NOMO-1 treated with DMSO at 0.1 percent for 48 hours (cell line): ENCODE measurements around the gene LDLRAD1.
"Not testable (repeated sequence)": the region's sequence is repeated elsewhere in the genome, so short reads cannot be mapped to it uniquely, and the experiment has no call there.

ENCODE experiments used
- DNase-seq: peaks from one replicate; lab custom pipeline; 2025; ENCODE audit not compliant: unreplicated experiment; lab: John Stamatoyannopoulos, UW

Gene LDLRAD1

DNA sequence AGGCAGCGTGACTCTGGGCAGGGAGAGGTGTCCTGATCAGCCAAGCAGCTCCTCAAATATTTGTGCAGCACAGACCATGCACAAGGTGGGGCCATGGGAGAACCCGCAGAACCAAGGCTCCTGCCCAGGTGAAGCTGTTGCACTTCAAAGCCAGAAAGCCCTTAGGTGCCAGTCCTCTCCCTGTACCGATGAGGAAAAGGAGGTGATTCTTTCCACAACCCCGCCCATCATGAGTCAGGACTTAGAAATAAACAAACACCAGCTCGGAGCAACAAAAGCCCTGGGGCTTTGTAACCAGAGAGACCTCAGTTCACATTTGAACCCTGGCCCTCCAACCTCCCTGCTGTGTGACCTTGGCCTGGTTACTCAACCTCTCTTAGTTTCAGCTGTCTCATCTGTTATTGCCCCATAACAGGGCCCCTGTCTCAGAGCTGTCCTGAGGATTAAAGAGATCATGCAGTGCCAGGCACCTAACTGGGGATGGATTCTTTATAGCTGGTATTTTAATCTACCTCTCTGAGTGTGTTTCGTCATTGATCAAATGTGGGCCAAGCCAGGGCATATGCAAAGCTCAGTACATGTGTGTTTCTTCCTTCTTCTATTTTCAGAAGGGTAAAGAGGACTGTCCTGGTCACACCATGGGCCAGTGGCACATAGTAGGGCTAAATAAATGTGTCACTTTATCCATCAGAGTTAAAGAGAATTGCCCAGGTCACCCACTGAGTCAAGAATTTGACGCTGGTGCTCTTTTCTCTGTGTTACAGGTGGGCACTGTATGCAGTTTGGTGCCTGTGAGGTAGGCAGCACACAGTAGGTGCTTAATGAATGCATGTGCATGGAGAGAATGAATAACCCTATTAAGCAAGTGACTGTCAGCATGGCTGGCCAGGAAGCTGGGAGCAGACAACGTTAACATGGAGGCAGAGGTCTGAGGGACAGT is 1.4 kb downstream of the LDLRAD1 start:
- no peak for DNase-seq

DNA sequence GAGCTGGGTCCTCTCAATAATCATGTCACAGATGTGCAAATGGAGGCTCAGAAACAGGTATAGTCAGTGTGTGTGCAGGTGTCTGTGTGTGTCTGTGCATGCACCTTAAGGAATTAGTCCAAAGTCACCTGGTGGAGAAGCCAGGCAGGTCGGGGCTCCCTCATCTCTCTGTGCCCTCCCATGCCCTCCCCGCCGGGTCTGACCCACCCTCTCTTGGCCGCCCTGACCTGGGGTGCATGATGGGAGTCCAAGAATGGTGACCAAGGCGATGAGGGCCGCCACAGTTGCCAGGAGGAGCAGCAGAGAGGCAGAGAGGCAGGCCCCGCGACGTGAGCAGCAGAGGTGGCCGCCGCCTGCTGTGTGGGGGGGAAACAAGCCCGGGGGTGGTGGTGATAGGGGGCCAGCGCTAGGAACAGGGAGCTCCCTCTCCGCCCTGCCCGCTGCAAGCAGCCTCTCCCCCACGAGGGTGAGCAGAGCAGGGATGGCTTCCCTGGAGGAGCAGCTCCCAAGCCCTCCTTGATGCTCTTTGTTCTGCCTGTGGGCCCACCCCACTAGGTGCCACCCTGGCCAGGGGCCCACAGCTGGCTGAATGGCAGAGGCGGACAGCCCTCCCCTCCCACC is 3.9 kb downstream of the LDLRAD1 start:
- no peak for DNase-seq

DNA sequence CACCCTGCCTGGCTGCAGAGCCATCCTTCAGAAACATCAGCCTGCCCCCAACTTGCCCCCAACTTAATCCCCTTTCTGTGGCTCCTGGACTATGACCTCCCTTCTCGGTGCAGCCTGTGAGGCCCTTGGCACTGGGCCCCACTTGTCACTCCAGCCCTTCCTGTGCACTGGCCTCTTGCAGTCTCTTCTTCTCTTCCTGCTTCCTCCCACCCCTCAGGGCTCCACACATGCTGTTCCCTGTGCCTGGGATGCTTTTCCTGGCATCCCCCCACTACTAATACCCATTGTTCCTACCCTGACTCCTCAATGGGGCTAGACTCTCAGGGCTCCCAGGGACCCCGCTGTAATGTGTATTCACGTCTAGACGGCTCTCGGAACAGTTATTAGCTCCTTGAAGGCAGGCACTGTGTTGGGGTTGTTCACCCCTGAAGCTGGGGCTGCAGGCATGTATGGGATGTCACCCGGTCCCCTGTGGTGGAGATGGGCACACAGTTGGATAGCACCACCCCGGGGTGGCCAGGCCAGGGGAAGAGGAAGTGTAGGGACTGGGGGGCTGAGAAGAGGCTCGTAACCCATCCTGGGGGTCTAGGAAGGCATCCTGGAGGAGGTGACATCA is 4.5 kb downstream of the LDLRAD1 start:
- DNase-seq, result no peak

DNA sequence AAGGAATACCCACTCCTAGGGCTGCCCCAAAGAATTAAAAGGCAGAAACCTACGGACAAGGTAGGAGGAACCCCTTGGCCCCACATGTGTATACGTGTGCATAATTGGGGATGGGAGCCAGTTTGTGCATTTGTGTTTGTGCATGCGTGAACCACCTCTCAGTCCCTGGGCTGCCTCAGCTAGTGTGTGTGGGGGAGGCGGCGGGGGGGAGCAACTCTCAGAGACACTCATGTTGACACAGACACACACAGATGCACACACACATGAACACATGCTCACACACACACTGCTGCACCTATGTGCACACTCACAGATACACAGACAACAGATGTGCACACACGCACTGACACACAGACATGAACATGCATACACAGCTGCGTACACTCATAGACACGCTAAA is 5.1 kb downstream of the LDLRAD1 start:
- no peak for DNase-seq

DNA sequence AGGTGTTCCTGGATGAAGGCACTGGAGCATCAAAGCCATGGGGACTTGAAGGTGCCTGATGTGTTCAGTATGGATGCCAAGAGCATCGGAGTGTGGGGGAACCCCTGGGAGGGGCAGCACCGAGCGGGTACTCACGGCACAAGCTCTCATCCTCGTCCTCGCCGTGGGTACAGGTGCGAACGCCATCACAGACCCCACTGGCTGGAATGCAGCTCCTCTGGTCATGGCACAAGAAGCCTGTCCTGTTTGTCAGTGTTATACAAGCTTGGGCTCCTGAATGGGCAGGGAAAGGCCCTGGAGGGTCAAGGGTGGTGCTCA is 6.0 kb downstream of the LDLRAD1 start:
- no peak for DNase-seq

DNA sequence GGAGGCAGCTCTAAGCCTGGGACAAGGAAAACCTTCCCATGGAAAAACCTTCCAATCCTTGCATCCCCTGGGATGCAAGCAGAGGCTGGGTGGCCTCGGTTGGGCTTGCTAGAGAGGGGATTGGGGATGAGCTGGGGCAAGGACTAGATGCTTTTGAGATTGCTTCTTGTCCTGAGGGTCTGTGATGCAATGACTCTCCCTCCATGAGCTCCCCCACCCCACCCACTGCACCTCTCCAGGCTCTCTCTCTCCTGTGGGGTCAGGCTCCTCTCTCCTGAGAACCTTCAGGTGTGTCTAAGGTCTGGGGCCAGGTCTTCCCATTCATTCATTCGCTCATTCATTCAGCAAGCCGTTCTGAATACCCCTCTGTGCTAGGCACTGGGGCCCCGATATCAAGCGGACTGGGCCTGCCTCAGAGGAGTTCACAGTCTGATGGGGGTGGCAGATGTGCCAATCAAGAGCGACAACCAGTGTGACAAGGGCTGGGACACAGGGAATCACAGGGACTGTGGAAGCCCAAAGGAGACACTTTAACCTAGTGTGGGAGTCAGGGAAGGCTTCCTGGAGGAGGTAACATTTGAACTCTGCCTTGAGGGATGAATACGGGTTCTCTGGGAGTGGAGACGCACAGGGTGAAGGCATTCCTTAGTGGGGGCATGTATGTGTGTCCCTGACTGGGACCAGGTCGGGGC is 6.5 kb downstream of the LDLRAD1 start:
- DNase-seq, result no peak

DNA sequence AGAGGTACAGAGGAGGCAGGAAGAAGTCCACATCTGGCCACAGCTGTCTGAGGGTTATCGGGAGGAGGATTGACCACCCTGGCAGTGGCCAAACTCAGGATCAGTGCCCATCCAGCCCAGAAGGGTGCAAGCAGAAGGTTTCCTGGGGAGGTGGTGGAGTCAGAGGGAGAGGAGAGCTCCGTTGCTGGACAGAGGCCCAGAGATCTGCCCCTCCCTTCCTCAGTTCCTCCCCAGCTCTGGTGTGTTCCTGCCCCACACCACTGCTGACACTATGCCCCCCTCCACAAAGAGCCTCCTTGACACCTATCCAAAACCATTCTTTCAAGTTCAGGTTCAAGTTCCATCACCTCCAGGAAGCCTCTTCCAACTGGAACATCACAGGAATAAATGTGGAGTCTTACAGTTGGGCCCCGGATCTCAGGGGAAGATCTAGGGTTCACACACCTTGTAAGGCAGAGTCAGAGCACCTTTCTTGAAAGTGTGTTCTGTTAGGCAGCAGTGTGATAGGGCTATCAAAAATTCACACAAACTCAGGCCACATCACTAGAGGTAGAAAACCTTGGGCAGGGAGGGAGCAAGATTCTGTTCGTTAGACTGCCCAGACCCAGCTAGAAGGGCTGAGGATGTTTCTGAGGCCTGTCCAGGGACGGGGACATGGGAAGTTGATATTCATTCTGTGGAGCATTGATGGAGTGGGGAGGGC is 7.4 kb downstream of the LDLRAD1 start:
- DNase-seq, result no peak

DNA sequence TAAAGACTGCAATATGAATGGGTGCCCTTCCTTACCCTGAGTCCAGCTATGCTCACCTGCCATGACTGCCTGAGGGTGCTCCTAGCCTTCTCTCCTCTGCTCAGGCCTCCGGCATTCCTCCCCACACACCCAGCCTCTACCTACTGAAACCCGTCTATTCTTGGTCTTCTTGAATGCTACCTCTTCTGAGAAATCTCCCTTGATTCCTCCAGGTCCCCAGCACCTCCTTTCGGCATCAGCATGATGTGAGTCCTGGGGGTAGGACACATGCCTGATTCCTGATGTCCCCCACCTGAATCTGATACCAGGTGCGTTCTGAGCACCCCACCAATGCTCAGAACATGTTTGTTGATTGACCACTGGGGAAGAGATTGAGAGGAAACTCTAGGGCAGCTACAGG is 8.6 kb downstream of the LDLRAD1 start:
- DNase-seq, result no peak

DNA sequence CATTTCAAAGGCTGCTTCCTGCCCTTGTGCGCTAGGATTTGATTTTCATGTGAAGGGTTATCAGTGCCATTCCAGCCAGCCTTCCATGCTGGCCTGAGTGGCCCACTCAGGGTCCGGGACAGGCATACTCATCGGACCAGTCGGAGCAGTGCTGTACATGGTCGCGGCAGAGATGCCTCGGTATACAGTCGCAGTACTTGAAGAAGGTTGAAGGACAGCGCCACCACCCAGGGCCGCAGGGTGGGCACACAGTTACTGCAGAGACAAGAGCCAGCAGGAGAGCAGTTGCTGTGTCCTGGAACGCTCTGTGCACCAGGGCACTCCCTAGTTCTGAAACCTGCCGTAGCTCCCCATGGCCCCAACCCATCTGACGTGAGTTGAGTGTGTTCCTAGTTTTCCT is 9.1 kb downstream of the LDLRAD1 start:
- no peak for DNase-seq

DNA sequence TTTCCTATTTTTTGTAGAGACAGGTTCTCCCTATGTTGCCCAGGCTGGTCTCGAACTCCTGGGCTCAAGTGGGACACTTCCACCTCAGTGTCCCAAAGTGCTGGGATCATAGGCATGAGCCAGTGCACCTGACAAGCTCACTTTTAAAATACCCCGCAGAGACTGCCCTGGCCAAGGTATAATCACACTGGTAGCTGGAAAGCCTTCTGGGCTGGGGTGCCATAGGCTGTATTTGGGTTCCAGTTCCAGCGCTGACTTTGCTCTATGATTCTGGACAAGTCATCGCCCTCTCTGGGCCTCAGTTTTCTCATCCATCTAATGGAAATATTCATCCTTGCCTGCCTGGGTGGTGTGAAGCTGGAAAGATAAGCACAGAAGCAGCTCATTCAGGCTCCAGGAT is 10.4 kb downstream of the LDLRAD1 start:
- DNase-seq, result no peak

DNA sequence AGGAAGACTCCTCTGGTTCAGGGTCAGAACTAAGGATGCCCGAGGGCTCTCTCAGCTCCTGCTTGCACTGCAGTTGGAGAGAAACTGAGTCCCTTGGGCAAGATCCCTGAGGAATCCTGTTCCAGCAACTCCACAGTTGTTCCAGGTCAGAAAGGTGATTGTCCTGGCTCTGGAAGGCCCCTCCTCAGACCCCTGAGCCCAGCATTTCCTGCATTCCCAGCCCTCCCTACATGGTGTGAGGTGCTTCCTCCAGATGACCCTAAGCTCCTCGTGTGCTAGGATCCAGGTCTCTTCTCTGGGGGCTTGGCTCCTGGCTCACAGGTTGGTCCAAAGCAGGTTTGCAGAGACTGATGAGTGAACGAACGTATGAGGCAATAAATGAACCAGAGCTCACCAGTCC is 11.5 kb downstream of the LDLRAD1 start:
- DNase-seq, result no peak

DNA sequence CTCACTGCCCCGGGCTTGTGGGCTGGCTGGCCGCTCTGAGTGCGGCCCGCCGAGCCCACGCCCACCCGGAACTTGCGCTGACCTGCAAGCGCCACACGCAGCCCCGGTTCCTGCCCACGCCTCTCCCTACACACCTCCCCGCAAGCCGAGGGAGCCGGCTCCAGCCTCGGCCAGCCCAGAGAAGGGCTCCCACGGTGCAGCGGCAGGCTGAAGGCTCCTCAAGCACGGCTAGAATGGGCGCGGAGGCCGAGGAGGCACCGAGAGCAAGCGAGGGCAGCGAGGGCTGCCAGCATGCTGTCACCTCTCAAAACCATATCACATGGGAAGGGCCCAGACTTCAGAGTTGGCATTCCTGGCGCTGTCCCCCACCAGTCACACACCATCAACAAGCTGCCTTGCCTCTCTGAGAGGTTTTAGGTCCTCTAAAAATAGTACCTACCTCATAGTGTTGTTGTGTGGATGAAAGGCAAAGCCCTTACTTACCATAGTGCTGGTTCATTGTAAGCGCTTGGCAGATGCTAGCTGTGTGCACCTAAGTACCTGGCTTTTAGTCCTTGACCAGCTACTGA is 13.4 kb downstream of the LDLRAD1 start:
- DNase-seq, result no peak

DNA sequence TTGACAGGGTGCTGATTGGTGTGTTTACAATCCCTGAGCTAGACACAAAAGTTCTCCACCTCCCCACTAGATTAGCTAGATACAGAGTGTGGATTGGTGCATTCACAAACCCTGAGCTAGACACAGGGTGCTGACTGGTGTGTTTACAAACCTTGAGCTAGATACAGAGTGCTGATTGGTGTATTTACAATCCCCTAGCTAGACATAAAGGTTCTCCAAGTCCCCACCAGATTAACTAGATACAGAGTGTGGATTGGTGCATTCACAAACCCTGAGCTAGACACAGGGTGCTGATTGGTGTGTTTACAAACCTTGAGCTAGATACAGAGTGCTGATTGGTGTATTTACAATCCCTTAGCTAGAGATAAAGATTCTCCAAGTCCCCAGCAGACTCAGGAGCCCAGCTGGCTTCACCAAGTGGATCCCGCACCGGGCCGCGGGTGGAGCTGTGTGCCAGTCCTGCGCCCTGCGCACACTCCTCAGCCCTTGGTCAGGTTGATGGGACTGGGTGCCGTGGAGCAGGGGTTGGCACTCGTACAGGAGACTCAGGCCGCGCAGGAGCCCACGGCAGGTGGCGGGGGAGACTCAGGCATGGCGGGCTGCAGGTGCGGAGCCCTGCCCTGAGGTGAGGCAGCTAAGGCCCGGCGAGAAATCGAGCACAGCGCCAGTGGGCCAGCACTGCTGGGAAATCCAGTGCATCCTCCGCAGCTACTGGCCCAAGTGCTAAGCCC is 14.1 kb downstream of the LDLRAD1 start:
- DNase-seq, result not testable (repeated sequence)

DNA sequence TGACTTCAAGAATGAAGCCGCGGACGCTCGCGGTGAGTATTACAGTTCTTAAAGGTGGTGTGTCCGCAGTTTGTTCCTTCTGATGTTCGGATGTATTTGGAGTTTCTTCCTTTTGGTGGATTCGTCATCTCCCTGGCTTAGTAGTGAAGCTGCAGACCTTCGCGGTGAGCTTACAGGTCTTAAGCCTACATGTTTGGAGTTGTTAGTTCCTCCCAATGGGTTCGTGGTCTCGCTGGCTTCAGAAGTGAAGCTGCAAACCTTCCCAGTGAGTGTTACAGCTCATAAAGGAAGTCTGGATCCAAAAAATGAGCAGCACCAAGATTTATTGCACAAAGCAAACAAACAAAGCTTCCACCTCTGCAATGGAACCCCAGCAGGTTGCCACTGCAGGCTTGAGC is 14.7 kb downstream of the LDLRAD1 start:
- DNase-seq, result no peak

DNA sequence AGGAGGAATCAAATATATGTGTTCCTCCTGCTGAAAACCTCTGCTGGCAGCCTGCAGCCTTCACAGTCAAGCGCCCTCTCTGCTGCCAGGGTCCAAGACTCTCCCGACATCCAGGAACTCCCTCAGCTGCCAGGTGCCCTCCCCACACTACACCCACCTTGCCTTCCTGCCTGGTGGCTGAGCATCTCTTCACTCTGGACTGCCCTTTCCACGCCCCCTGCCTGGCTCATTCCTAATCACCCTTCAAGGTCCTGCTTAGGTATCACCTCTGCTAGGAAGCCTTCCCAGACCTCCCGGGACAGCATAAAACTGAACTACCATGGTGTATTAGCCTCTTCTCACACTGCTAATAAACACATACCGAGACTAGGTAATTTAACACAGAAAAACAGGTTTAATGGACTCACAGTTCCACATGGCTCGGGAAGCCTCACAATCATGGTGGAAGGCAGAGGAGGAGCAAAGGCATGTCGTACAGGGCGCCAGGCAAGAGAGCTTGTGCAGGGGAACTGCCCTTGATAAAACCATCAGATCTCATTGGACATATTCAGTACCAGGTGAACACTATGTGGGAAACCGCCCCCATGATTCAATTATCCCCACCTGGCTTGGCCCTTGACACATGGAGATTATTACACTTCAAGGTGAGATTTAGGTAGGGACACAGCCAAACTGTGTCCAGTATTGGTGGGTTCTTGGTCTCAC is 15.3 kb downstream of the LDLRAD1 start:
- DNase-seq, result no peak

DNA sequence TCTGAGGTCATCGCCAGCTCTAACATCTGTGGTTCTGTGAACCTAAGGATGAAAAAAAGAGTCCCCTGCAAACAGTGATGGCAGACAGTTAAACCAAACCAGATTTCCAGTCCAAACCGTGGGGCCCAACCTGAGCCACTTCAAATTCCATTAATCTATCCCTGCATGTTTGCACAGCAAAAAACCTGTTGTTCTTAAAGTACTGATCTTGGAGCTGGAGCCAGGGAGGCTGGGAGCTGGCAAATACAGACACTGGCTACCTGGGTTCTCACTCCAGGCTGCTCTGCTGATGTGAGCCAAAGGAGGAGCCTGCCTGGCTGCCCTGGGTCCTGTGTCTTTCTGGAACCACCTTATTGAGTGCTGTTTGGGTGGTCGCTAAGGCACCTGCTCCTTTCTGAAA is 16.4 kb downstream of the LDLRAD1 start:
- no peak for DNase-seq

DNA sequence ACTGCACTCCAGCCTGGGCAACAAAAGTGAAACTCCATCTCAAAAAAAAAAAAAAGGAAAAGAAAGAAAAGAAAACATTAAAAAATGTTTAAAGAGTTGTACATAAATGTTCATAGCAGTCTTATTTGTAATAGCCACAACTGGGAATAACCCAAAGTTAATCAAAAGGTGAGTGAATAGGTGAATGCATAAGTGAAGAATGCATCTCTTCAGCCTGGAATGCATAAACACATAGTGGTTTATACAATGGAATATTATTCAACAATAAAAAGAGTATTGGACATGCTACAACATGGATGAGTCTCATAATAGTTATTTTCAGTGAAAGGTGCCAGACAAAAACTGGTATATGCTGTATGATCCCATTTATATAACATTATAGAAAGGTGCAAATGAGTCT is 18.1 kb downstream of the LDLRAD1 start:
- DNase-seq, result no peak

DNA sequence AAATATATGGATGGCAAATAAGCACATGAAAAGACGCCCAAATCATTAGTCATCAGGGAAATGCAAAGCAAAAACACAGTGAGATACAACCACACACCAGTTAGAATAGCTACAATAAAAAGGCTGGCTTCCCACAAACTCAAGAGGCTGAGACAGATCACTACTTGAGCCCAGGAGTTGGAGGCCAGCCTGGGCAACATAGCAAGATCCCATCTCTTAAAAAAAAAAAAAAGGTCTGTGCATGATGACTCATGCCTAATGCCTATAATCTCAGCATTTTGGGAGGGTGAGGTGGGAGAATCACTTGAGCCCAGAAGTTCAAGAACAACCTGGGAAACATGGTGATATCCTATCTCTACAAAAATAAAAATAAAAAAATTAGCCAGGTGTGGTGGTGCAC is 19.8 kb downstream of the LDLRAD1 start:
- DNase-seq, result no peak

DNA sequence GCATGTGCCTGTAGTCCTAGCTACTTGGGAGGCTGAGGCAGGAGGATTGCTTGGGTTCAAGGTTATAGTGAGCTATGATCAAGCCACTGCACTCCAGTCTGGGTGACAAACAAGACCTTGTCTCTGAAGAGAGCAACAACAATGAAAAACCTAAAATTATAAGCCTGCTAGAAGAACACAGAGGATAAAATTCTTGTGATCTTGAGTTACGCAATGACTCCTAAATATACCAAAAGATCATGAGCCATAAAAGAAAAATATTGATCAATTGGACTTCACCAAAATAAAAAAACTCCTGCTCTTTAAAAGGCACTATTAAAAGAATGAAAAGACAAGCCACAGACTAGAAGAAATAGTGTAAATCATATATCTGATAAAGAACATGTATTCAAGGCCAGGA is 22.3 kb downstream of the LDLRAD1 start:
- no peak for DNase-seq

DNA sequence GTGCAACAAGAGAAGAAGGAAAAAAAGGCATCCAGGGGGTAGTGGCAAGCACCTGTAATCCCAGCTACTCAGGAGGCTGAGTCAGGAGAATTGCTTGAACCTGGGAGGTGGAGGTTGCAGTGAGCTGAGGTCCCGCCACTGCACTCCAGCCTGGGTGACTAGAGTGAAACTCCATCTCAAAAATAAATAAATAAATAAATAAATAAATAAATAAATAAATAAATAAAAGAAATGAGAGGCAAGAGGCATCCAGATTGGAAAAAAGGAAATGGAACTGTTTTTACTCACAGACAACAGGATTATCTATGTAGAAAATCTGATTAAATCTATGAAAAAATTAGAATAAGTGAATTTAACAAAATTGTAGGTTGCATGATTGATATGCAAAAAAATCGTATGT is 23.5 kb downstream of the LDLRAD1 start:
- DNase-seq, result not testable (repeated sequence)
